Vagina (tissue), 2 donors: Measurements from ENCODE around the gene SETX.

ENCODE experiments used
- CTCF ChIP-seq, 3 experiments: fragments of 450-650 bp in 2 of 3; fragments of 200-600 bp in 1 of 3; sonication (generic) in 1 of 3; IDR thresholded peaks; one replicate each; pipeline ENCODE4 v1.5.1; 2017 to 2019; ENCODE audit warnings: antibody characterized with exemption in 3 of 3, mild to moderate bottlenecking in 2 of 3, moderate library complexity in 2 of 3
- POLR2A ChIP-seq, 2 donors: fragments of 450-650 bp; IDR thresholded peaks; one replicate each; pipeline ENCODE4 v1.6.1; 2017; ENCODE audit warnings: antibody characterized with exemption in 2 of 2, mild to moderate bottlenecking in 2 of 2, moderate library complexity in 2 of 2

DNA sequence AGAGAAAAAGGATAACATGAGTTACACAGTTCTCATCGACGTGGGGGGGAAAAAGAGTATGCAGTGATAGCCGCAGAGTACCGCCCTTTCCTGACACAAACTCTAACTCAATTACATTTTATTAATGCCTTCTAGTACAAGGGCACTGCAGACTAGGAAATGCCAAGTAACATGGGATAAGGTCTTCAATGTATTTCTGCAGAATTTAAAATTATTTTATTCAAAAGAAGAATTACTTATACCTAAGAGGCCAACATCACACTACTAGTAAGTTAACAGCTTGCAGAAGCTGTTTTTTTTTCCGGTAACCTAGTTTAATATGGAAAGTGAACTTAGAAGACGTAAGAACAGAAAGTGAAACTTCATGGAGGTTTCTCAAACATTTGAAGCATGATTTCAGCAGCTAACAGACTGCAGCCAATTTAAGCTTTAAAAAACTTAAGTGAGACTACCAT is 3.9 kb downstream of the SETX start:
- TF ChIP-seq CTCF (IDR thresholded peaks at IDR 0.05) (no peak), POLR2A (IDR thresholded peaks at IDR 0.05) (no peak)
